Measurements from ENCODE around the gene CACNA1D.

The CACNA1D gene

GRCh38 chr3:53780806-53781205 lies 286.4 kb downstream of the CACNA1D start:
- no peak for FAIRE-seq
- no peak for DNase-seq (ENCODE audit: insufficient read length, low spot score)
- TF ChIP-seq, protein P1, sequence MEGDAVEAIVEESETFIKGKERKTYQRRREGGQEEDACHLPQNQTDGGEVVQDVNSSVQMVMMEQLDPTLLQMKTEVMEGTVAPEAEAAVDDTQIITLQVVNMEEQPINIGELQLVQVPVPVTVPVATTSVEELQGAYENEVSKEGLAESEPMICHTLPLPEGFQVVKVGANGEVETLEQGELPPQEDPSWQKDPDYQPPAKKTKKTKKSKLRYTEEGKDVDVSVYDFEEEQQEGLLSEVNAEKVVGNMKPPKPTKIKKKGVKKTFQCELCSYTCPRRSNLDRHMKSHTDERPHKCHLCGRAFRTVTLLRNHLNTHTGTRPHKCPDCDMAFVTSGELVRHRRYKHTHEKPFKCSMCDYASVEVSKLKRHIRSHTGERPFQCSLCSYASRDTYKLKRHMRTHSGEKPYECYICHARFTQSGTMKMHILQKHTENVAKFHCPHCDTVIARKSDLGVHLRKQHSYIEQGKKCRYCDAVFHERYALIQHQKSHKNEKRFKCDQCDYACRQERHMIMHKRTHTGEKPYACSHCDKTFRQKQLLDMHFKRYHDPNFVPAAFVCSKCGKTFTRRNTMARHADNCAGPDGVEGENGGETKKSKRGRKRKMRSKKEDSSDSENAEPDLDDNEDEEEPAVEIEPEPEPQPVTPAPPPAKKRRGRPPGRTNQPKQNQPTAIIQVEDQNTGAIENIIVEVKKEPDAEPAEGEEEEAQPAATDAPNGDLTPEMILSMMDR (IDR thresholded peaks at IDR 0.05; ENCODE audit: insufficient read depth, missing control alignments), result no peak

DNA sequence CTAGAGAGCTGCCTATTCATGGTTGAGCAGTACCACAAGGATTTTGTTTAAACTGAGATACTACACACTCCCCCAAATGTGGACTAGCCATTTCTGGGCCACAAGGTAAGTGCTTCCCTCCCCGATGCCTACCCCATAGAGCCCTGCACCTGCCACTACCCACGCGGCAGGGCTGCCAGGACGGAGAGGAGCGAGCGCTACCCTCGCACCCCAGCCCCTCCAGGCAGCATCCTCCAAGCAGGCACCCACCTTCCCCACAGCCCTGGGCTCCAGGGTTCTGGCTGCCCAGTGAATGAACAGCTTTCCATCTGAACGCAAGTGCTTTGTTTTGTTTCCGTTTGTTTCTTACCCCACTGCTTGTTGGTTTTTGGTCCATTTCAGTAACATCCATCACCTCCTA lies 292.6 kb downstream of the CACNA1D start:
- TF ChIP-seq, protein P1 (IDR thresholded peaks at IDR 0.05; ENCODE audit: insufficient read depth, missing control alignments), result no peak
- no peak for FAIRE-seq
- no peak for DNase-seq (ENCODE audit: insufficient read length, low spot score)

GRCh38 chr3:53788038-53788437 lies 293.6 kb downstream of the CACNA1D start:
- FAIRE-seq, result no peak
- TF ChIP-seq, protein P1 (IDR thresholded peaks at IDR 0.05; ENCODE audit: insufficient read depth, missing control alignments), result no peak

DNA sequence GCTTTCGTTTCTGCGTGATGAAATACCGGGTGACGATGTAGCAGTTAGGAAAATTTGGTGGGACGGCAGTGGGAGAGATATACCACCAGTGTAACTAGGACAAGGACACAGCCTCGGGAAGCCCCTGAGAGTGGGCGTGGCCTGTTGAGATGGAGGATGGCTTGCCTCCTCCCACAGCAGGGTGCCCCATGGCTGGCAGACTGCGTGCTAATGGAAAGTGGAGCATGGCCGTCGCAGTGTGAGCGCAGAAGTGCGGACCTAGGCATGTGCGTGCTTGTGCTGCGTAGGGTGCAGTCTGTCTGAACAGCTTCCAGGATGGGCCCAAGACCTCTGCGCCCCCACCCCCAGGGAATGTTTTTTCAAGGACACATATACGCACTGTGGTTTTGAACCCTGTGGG lies 295.0 kb downstream of the CACNA1D start:
- TF ChIP-seq, protein P1 (IDR thresholded peaks at IDR 0.05; ENCODE audit: insufficient read depth, missing control alignments), result no peak
- no peak for FAIRE-seq
- DNase-seq (ENCODE audit: insufficient read length, low spot score), result no peak

More at GRCh38 chr3:53788038-53788437, 293.6 kb downstream of the CACNA1D start:
- DNase-seq (ENCODE audit: insufficient read length, low spot score), result no peak

DNA sequence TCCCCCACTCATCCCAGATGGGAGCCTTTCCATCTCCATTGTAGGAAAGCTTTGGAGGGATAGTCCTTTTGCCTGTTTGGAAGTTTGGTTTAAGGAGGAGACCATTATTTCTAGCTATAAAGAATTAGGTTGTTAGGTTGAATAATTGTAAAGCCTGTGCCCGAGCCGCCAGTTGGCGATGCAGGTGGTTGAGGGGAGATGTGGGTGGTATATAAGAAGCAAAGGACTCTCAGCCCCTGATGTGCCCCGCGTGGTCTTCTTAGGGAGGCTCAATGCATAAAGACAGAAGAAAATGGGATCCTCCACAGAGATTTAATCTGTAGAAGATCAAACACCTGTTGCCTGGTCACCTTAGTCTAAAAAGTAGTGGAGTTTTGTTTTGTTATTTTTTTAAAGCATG lies 296.1 kb downstream of the CACNA1D start:
- TF ChIP-seq, protein P1 (IDR thresholded peaks at IDR 0.05; ENCODE audit: insufficient read depth, missing control alignments), result no peak
- no peak for FAIRE-seq
- no peak for DNase-seq (ENCODE audit: insufficient read length, low spot score)

GRCh38 chr3:53791317-53791716 lies 296.9 kb downstream of the CACNA1D start:
- DNase-seq (ENCODE audit: insufficient read length, low spot score), result no peak
- TF ChIP-seq, protein P1 (IDR thresholded peaks at IDR 0.05; ENCODE audit: insufficient read depth, missing control alignments), result no peak
- no peak for FAIRE-seq

GRCh38 chr3:53792866-53793265 lies 298.5 kb downstream of the CACNA1D start:
- TF ChIP-seq, protein P1 (IDR thresholded peaks at IDR 0.05; ENCODE audit: insufficient read depth, missing control alignments), result no peak
- FAIRE-seq, result no peak
- DNase-seq (ENCODE audit: insufficient read length, low spot score), result no peak

All from D721Med (cell line).